ENCODE results near the gene SMIM22.

SMIM22 gene

DNA sequence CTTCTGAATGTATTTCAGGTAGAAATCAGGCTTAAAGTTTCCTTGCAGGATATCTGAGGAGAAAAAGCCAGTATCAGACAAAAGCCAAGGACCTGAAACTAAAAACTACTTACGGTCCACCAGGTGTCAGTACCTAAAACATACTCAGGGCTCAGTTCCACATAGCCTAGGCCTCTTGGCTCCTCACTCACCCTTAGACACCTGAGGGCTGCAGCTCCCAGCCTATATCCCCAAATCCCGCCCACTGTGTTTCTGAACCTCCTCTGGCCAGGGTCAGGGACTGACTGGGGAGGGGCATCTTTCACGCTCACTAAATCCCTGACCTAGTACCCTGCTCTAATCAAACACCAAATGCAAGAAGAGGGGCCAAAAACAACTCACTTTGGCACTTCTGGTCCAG lies 16.1 kb downstream of the SMIM22 start:
- H3K27ac ChIP-seq = no peak overlapping the region
- peaks cover 96% of the 10 kb centered on the region for H3K36me3 ChIP-seq
- H3K27me3 ChIP-seq = no peaks in the 10 kb centered on the region
- H3K4me1 ChIP-seq (ENCODE audit: control insufficient read depth in 1 of 2, insufficient read depth in 1 of 2, low read depth in 1 of 2, low read length in 1 of 2) = no peaks in the 10 kb centered on the region
- no peak overlapping the region for H3K4me3 ChIP-seq (ENCODE audit: low read depth in 1 of 2, low read length in 1 of 2)
- TF ChIP-seq, protein P1, sequence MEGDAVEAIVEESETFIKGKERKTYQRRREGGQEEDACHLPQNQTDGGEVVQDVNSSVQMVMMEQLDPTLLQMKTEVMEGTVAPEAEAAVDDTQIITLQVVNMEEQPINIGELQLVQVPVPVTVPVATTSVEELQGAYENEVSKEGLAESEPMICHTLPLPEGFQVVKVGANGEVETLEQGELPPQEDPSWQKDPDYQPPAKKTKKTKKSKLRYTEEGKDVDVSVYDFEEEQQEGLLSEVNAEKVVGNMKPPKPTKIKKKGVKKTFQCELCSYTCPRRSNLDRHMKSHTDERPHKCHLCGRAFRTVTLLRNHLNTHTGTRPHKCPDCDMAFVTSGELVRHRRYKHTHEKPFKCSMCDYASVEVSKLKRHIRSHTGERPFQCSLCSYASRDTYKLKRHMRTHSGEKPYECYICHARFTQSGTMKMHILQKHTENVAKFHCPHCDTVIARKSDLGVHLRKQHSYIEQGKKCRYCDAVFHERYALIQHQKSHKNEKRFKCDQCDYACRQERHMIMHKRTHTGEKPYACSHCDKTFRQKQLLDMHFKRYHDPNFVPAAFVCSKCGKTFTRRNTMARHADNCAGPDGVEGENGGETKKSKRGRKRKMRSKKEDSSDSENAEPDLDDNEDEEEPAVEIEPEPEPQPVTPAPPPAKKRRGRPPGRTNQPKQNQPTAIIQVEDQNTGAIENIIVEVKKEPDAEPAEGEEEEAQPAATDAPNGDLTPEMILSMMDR (IDR thresholded peaks at IDR 0.05) = no peak
- H3K9me3 ChIP-seq = no peaks in the 10 kb centered on the region

DNA sequence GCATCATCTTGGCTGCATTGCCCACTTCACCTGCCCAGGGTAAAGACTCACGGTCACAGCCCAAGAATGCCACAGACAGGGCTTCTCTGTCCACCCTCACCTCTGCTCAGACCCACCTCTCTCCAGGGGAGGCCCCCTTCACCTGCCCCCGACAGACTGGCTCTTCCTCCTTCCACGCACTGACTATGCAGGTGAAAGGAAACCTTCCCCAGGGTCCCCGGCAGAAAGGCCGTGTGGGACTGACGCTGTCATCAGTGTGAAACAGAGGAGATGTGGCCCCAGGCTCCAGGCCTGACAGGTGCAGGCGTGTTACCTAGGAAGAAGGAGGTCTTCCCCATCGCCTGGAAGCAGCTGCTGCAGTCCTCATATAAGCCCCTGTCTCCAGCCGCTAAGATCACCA lies 16.6 kb downstream of the SMIM22 start:
- H3K4me3 ChIP-seq (ENCODE audit: low read depth in 1 of 2, low read length in 1 of 2) = no peak overlapping the region
- no peaks in the 10 kb centered on the region for H3K27me3 ChIP-seq
- TF ChIP-seq, protein P1 (IDR thresholded peaks at IDR 0.05) = no peak
- peaks cover 98% of the 10 kb centered on the region for H3K36me3 ChIP-seq
- no peak overlapping the region for H3K27ac ChIP-seq
- no peaks in the 10 kb centered on the region for H3K4me1 ChIP-seq (ENCODE audit: control insufficient read depth in 1 of 2, insufficient read depth in 1 of 2, low read depth in 1 of 2, low read length in 1 of 2)
- H3K9me3 ChIP-seq = no peaks in the 10 kb centered on the region

DNA sequence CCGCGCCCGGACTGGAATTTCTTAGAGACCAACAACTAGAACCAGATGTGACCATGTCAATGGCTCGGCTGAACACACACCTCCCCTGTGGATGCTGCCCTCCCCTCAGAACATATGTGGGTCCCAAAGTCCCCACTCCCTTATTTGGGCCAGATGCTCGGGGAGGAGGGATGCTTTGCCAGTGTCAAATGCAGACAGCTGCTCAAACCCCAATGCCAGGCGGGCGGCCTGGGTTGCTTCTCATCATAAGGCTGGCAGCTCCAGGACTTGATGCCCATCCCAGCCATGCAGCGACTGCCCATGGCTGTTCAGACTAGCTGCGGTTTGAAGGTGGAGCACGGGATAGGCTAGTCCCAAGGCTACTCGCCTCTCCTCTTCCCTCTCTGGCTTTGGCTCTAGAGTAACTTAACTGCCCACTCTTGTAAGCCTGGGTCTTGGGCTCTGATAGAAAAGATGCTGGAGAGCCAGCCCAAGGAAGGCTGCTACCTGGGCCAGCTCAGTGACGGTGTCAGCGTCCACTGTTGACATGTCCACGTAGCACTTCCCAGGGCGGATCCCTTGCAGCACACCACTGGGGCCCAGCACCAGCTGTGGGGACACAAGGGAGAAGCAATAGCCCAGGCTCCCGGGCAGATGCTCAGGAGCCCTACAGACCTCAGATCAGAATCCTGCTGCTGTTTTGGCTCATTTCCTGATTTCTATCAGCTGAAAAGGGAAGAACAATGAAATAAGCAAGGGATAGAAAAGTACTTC lies 18.3 kb downstream of the SMIM22 start:
- H3K9me3 ChIP-seq = no peaks in the 10 kb centered on the region
- no peaks in the 10 kb centered on the region for H3K4me1 ChIP-seq (ENCODE audit: control insufficient read depth in 1 of 2, insufficient read depth in 1 of 2, low read depth in 1 of 2, low read length in 1 of 2)
- TF ChIP-seq, protein P1 (IDR thresholded peaks at IDR 0.05) = no peak
- peaks cover 100% of the 10 kb centered on the region for H3K36me3 ChIP-seq
- H3K27me3 ChIP-seq = no peaks in the 10 kb centered on the region
- H3K27ac ChIP-seq = no peak overlapping the region
- no peak overlapping the region for H3K4me3 ChIP-seq (ENCODE audit: low read depth in 1 of 2, low read length in 1 of 2)

DNA sequence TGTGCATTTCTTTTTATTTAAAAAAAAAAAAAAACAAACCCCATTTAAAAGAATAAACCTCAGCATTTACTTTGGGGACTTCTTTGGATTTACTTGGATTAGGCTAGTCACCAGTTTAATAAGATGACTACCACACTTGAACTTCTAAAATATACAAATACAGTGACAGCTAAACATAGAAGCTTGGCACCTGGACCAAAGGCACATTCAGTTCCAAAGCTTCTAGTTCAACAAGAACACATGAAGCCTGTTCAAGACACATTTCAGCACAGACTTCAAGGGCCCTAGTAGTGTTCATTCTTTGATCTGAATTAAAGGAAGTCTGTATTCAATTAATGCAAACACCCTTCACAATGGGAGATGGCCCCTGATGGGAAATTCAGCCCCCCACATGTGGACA lies 18.9 kb downstream of the SMIM22 start:
- H3K4me1 ChIP-seq (ENCODE audit: control insufficient read depth in 1 of 2, insufficient read depth in 1 of 2, low read depth in 1 of 2, low read length in 1 of 2) = no peaks in the 10 kb centered on the region
- no peak overlapping the region for H3K4me3 ChIP-seq (ENCODE audit: low read depth in 1 of 2, low read length in 1 of 2)
- peaks cover 100% of the 10 kb centered on the region for H3K36me3 ChIP-seq
- H3K27ac ChIP-seq = no peak overlapping the region
- H3K27me3 ChIP-seq = no peaks in the 10 kb centered on the region
- TF ChIP-seq, protein P1 (IDR thresholded peaks at IDR 0.05) = no peak
- no peaks in the 10 kb centered on the region for H3K9me3 ChIP-seq

GRCh38 chr16:4814542-4815173 lies 19.5 kb downstream of the SMIM22 start:
- no peaks in the 10 kb centered on the region for H3K27me3 ChIP-seq
- no peaks in the 10 kb centered on the region for H3K4me1 ChIP-seq (ENCODE audit: control insufficient read depth in 1 of 2, insufficient read depth in 1 of 2, low read depth in 1 of 2, low read length in 1 of 2)
- H3K4me3 ChIP-seq (ENCODE audit: low read depth in 1 of 2, low read length in 1 of 2) = no peak overlapping the region
- no peak overlapping the region for H3K27ac ChIP-seq
- TF ChIP-seq, protein P1 (IDR thresholded peaks at IDR 0.05) = no peak
- no peaks in the 10 kb centered on the region for H3K9me3 ChIP-seq
- H3K36me3 ChIP-seq = peaks cover 100% of the 10 kb centered on the region
